Activated T-helper 1 cell treated with Interleukin-2 at 50 U/mL for 16 hours (primary cell): ENCODE results near the gene CCL18.
"Not testable (repeated sequence)": the region's sequence is repeated elsewhere in the genome, so short reads cannot be mapped to it uniquely, and the experiment has no call there.

Experiments used
- DNase-seq: peaks from one replicate; pipeline ENCODE4 v3.0.0-alpha.2; 2020; ENCODE audit warnings: low read depth

CCL18 gene

GRCh38 chr17:36063786-36064541, at the start of gene CCL18:
Gene CCL18, plus strand, starts transcription at chr17:36064272. Its CDS starts 71 bp downstream, at chr17:36064343.
- DNase-seq: no peak

GRCh38 chr17:36014946-36015345, 49.1 kb upstream of the CCL18 start:
- no peak for DNase-seq

GRCh38 chr17:36015895-36016294, 48.2 kb upstream of the CCL18 start:
- not testable (repeated sequence) for DNase-seq

GRCh38 chr17:36016555-36016954, 47.5 kb upstream of the CCL18 start:
- DNase-seq: no peak

- DNase-seq: no peak
Observed at GRCh38 chr17:36017799-36018198, 46.3 kb upstream of the CCL18 start, which contains the start of gene CCL23. Gene CCL23, minus strand, starts transcription at chr17:36017972. Its CDS starts 75 bp downstream, at chr17:36017897.

- DNase-seq: no peak
Observed at GRCh38 chr17:36019423-36019822, 44.6 kb upstream of the CCL18 start.

GRCh38 chr17:36024106-36024869, 39.8 kb upstream of the CCL18 start:
- no peak for DNase-seq

- DNase-seq: no peak
Observed at GRCh38 chr17:36027761-36028160, 36.3 kb upstream of the CCL18 start.

GRCh38 chr17:36030956-36031355, 33.1 kb upstream of the CCL18 start:
- DNase-seq: no peak

GRCh38 chr17:36034127-36034526, 29.9 kb upstream of the CCL18 start:
- no peak for DNase-seq

- DNase-seq: no peak
Observed at GRCh38 chr17:36036235-36036634, 27.8 kb upstream of the CCL18 start.

GRCh38 chr17:36048066-36048465, 16.0 kb upstream of the CCL18 start:
- DNase-seq: no peak

GRCh38 chr17:36049643-36050042, 14.4 kb upstream of the CCL18 start:
- DNase-seq: no peak

GRCh38 chr17:36055171-36055570, 8.9 kb upstream of the CCL18 start:
- DNase-seq: no peak

- no peak for DNase-seq
Observed at GRCh38 chr17:36055921-36056520, 8.1 kb upstream of the CCL18 start.

- no peak for DNase-seq
Observed at GRCh38 chr17:36057911-36058310, 6.2 kb upstream of the CCL18 start.

GRCh38 chr17:36059406-36059805, 4.7 kb upstream of the CCL18 start:
- DNase-seq: no peak

GRCh38 chr17:36060816-36061215, 3.3 kb upstream of the CCL18 start:
- DNase-seq: no peak

- no peak for DNase-seq
Observed at GRCh38 chr17:36066365-36066985, 2.4 kb downstream of the CCL18 start.

- DNase-seq: no peak
Observed at GRCh38 chr17:36068524-36068923, 4.5 kb downstream of the CCL18 start.

- no peak for DNase-seq
Observed at GRCh38 chr17:36069136-36069535, 5.1 kb downstream of the CCL18 start.

- DNase-seq: no peak
Observed at GRCh38 chr17:36070427-36070826, 6.4 kb downstream of the CCL18 start.
